OCI-LY3 (cell line): ENCODE results near the gene SMIM28.

Experiments
- EZH2phosphoT487 ChIP-seq: fragments of 200-600 bp; shearing (Covaris generic); IDR thresholded peaks from 2 replicates; pipeline ENCODE4 v1.6.1; 2018; ENCODE audit warnings: antibody characterized with exemption, mixed run types, low read depth
- TF ChIP-seq, protein P1 (sequence below): fragments of 200-600, 300-600 bp; sonication (generic); IDR thresholded peaks from 2 replicates; pipeline ENCODE4 v1.5.1; 2014; ENCODE audit warnings: antibody characterized with exemption, low read length, low read depth

DNA sequence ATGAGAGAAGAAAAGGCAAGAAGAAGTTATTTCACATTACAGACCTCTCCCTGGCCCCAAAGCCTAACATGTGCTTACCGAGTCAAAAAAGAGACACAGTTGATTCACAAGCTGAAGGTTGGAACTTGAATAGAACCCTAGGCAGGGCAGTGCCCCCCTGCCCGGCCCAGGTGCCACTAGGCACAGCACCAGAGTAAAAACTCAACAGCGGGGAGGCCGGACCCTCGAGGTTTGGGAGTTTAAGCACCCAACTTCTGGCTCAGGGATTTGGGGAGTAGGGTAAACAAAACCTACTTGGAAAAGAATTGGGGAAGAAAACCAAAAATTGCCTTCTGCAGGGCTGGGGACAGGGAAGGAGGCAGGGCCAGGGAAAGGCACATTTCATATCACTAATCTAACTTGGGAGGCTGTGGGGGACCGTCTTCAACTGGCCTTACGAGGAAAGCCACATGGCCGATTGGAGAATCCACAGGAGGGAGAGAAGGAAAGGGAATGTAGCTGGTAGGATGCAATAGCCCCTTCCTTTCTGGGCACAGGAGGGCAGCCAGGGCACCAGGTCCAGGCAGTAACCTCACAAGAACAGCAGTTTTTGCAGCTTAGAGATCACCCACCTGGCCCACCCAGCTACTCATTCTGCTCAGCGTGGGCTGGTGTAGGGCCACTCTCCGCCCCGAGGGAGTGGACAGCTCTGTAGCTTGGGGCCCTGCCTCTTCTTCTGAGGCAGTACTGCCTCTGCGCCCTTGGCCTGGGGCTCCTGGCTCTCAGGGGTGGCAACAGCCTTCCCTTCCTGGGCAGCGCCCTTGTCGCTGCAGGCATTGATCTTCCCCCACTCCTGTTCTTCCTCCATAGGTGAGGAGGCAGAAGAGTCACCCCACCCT lies 24.5 kb downstream of the SMIM28 start:
- TF ChIP-seq, protein P1, sequence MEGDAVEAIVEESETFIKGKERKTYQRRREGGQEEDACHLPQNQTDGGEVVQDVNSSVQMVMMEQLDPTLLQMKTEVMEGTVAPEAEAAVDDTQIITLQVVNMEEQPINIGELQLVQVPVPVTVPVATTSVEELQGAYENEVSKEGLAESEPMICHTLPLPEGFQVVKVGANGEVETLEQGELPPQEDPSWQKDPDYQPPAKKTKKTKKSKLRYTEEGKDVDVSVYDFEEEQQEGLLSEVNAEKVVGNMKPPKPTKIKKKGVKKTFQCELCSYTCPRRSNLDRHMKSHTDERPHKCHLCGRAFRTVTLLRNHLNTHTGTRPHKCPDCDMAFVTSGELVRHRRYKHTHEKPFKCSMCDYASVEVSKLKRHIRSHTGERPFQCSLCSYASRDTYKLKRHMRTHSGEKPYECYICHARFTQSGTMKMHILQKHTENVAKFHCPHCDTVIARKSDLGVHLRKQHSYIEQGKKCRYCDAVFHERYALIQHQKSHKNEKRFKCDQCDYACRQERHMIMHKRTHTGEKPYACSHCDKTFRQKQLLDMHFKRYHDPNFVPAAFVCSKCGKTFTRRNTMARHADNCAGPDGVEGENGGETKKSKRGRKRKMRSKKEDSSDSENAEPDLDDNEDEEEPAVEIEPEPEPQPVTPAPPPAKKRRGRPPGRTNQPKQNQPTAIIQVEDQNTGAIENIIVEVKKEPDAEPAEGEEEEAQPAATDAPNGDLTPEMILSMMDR, result no peak
- no peak for TF ChIP-seq EZH2phosphoT487
